HG02840 (cell line): ENCODE results near the gene LRP3.
"Not testable (repeated sequence)": the region's sequence is repeated elsewhere in the genome, so short reads cannot be mapped to it uniquely, and the experiment has no call there.

Experiments
- ATAC-seq: cut with Tn5 transposase; IDR thresholded peaks from one replicate; pipeline ENCODE4 v1.9.1; 2021; ENCODE audit warnings: mild to moderate bottlenecking, moderate library complexity, moderate number of reproducible peaks; ENCODE audit not compliant: unreplicated experiment, low FRiP score

The LRP3 gene

DNA sequence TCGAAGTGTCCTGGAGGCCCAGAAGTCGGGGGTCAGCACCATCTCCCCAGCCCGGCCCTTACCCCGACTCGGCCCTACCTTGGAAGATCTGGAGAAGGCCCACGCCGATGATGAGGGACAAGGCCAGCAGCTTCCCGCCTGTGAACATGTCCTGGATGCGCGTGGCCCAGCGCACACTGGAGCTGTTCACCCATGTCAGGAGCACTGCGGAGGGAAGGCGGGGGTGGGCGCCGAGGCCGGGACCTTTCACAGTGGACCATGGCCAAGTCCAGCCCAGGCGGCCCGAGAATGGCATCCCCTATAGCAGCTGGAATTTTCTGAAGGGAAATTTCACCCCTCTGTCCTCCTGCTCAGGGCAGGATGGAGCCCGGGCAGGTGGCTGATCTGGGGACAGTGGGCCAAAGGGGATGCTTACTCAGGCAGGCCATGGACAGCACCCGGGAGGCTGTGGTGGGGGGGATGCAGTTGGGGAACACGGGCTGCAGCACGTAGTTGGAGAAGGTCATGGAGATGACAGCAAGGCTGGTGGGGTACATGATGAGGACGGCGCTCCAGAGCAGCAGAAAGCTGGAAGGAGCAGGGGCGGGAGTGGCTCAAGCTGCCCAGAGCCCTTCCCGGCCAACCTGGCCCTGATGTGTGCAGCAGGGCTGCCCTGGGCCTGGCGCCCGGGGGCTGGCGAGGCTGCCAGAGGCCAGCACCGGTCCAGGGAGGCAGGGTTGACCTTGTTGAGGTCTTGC is 18.5 kb downstream of the LRP3 start:
- no peak for ATAC-seq

DNA sequence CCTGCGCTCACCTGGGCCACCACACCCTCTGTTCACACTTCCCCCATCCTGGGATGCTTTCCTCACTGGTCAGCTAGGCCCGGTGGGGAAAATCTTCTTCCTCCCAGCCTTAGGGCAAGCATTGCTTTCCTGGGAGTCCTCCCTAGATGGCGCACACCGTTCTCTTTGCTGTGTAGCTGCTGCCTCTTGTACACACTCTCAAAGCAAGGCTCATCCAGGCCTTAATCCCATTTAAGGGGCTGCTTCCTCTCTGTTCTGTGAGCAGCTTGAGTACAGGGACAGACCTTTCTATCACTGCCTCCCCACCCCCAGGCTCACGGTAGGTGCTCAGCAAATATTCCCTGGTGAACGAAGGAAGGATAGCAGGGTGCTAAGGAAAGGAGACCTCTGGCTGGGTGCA is 20.5 kb downstream of the LRP3 start:
- no peak for ATAC-seq

DNA sequence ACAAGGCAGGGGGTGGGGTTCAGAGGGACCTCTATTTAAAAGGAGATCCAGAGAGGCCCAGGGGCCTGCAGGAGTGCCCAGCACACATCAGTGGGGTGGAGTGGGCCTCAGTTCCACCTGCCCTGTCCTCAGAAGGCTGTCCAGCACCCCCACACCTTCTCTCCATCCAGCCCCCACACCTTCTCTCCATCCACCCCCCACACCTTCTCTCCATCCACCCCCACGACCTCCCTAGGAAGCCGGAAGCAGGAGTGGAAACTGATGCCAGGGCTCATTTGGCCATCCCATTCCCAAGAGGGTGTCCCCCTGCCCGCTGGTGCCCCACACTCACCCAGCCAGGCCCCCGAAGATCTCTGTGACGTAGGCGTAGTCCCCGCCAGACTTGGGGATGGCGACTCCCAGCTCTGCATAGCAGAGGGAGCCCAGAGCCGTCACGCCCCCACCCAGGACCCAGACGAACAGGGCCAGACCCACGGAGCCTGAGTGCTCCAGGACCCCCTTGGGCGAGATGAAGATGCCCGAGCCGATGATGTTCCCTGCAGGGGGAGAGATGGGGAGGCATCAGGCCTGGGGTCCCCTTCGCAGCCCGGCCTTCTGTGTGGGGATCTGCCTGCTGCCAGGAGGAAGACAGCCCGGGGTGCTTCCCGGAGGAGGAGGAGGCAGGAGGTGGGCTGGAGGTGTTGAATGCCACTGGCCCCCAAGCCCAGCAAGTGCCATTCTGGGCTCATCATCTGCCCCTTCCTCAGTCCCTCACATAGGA is 21.5 kb downstream of the LRP3 start:
- no peak for ATAC-seq

DNA sequence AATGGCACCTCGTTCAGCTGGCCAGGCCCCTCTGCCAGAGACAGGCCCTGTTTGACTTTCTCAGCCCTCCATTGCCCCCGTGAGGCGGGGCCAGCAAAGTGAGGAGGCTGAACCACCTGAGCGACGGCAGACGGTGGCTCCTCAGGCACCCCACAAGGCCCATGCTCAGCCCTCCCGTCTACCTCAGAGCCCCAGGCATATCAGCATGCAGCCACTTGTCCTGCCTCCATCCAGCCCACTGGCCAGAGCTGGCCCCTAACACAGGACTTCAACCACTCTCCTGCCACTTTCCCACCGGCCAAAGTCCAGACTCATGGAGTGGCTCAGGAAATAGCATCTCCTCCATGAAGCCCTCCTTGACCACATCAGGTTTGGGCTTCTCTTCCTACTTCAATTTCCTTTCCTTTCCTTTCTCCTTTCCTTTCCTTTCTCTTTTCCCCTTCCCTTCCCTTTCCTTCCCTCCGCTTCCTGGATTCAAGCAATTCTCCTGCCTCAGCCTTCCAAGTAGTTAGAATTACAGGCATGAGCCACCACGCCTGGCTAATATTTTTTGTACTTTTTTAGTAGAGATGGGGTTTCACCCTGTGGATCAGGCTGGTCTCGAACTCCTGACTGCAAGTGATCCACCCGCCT is 22.2 kb downstream of the LRP3 start:
- no peak for ATAC-seq

DNA sequence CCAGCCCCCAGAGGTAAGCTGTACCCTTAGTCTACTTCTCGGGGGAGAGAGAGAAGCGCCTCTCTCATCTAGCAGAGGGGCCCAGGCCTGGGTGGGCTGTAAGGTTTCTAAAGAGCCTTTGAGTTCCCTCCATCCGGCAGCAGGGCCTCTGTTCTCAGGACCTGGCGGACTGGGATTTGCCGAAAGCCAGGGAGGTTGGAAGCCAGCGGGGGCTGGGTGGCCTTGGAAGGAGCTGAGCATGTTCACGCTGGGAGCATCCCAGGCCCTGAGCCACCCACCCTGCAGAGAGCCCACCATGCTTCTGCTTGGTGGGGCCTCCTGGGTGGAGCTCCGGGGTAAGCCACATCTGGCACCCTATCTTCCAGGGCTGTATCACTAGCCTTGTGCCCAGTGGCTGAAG is 23.8 kb downstream of the LRP3 start:
- no peak for ATAC-seq

DNA sequence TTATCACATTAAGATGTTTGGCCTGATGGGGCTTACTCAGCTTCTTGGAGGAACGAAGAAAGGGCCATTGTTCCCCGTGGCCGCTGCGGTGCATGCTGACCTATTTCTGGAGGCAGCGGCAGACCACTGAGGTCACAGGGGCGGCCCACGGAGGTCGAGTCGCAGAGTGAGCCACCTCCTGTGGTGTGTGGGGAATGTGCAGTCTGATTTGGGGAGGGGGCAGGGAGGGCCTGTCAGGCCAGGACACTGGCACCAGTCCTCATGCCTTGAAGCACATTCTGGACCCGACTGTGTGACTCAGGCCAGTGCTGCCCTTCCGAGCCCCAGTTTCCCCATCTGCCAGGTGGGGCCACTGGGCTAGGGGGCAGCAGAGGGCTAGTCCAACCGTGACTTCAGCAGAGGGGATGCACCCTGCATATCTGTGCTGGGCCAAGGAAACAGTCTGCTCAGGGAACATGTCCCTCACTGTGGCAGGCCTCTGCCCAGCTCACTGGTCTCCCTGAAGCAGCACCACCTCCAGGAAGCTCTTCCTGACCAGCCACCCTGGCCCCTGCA is 25.2 kb downstream of the LRP3 start:
- no peak for ATAC-seq

DNA sequence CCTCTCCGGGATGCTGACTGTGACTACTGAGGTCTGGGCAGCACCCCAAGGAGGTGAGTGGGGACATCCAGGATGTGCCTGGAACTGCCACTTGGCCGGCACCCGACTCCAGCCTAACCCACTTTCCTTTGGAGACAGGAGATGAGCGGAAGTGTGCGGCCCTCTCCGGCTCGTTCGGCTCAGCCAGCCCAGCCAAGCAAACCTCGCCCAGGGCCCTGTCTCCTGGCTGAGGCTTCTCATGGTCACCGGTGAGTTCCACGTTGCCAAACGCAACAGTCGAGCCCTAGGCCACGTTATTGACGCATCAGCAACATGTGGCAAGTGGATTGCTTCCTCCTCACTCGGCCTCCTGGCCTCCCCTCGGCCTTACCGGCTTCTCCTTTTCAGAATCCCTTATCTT is 26.0 kb downstream of the LRP3 start:
- ATAC-seq, result no peak

DNA sequence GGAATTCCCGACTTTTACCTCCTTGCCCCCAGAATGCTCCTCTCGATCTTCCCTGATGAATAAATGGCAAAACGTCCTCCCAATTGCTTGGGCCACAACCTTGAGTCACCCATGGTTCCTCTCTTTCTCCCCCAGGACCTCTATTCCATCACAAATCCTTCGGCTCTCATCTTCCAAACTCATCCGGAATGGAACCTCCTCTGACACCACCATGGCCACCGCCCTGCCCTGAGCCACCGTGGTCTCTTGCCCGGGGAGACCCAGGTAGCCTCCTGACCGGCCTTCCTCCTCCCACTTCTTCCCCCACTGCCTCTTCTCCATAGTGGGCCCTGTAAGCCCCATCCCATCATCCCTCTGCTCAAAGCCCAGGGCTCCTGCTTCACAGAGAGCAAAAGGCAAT is 26.6 kb downstream of the LRP3 start:
- ATAC-seq, result no peak

DNA sequence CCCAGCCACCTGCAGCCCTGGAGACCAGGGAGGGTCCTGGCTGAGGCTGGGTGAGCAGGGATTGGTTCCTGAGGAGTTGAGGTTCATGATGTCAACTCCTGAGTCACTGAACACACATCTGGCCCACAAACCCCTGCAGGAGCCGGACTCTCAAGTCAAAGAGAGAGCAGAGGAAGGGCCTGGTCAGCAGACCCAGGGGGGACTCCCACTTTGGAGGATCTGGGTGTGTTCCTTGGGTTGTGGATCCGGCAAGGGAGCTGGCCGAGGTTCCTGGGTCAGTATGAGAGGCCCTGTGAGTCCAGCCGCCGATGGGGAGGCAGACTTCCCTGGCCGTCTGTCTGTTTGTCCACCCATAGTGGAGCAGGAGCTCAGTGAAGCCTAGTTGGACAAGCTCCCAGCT is 27.5 kb downstream of the LRP3 start:
- ATAC-seq, result no peak

DNA sequence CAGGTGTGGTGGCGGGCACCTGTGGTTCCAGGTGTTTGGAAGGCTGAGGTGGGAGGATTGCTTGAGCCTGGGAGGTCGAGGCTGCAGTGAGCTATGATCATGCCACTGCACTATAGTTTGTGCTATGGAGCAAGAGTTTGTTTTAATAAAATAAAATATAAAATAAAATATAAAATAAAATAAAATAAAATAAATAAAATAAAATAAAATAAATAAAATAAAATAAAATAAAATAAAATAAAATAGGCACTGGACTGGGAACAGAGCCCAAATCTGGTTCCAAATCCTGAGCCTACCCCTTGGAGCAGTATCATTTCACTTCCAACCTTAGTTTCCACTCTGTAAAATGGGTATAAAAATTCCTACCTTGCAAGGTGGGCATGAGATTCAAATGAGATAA is 28.1 kb downstream of the LRP3 start:
- ATAC-seq, result not testable (repeated sequence)

DNA sequence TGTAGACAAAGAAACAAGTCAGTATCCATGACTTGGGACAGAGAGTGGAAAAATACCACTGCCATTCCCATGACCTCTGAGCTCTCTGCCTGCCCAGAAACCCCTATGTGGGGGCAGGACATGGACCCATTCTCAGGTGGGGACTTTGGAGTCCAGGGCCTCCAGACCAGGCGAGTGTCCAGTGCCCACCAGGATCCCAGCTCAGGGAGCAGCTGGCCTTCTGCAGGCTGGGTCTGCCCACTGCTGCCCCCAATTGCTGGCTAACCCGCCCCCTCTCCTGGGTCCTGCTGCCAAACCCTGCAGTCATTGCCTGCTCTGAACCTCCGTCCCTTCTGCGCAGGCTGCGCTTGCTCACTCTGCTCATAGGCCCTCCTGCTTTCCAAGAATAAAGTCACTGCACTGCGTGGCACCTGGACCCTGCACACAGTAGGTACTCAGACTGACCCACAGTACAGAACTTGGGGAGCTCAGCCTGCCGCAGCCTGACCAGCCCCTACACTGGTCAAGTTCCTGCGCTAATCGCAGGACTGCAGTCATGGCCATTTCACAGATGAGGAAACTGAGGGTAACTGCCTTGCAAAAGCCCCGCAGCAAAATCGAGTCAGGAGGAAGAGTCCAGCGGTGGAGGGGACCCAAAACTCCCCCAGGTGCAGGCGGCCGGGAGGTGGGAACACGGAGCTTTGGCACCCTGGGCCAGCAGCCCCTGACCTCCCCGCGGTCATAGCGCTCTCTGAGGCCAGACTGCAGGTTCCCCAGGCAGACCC is 30.7 kb downstream of the LRP3 start:
- ATAC-seq, result no peak

DNA sequence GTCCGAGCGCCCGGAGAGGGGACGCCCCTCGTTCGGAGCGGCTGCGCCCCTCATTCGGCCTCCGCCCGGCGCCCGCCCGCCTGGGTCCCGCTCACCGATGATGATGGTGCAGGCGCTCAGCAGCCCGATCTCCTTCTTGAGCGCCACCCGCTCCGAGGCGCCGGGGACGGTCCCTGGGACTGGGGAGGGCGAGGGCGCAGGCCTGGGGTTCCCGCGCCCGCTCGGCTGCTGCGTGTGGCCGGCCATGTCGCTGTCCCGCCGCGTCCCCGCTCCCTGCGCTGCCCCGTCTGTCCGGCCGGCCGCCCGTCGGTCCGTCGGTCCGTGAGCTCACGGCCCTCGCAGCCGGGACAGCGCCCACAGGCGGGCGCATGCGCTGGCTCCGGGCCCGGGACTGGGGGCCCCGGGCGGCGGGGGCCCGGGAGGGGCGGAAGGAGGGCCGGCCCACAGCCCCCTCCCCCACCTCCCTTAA is 31.4 kb downstream of the LRP3 start, which contains the start of gene SLC7A10:
Gene SLC7A10 (minus strand): TSS at position 393 of the 469 bp plus-strand sequence. CDS start 147 bp downstream, at position 246.
- no peak for ATAC-seq

DNA sequence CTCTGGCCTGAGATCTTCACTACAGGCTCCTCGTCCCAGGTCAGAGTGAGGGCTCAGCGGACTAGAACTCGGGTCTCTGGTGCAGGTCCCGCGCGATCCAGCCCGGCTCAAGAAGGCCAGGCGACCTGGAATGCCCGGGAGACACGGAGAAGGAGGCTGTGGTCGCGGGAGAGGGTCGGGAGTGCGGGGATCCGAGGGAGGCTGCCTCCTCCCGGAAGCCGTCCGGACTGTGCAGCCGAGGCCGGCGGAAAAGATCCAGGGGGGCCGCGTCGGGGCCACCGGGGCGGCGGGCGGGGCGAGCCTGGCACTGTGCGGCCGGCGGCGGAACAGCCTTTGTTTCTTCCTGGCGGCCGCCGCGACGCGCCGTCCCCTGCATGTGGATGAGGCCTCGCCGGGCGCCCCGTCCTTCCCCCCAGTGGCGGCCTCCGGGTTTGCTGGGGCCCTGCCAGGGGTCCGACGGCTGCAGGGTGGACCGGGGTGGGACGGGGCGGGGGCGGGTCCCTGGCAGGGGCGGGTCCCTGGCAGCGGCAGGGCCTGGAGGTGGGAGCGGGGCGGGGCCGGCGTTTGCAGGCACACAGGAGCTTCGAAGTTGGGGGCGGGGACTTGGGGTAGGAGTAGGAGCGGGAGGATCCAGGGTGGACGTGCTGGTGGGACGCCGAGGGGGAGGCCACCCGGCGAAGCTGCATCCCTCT is 32.6 kb downstream of the LRP3 start:
- ATAC-seq, result no peak

DNA sequence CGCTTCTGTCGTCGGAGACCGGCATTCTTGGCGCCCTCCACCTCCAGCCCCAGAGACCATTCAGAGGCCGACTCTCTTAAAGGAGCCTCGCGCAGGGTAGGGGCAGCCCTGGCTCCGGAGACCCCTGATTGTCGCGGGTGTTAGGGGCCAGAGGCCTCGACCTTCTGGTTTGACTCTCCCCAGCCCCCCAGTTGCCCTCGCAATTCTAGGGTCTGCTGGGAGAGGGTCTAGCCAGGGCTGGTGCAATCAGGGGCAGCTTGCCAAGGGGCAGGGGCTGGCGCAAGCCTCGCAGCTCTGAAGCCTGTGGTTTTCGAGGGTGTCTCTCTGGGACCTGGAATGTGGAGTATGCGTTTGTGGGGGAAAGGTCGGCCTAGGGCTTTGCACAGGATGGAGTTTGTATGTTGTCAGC is 33.1 kb downstream of the LRP3 start:
- no peak for ATAC-seq

DNA sequence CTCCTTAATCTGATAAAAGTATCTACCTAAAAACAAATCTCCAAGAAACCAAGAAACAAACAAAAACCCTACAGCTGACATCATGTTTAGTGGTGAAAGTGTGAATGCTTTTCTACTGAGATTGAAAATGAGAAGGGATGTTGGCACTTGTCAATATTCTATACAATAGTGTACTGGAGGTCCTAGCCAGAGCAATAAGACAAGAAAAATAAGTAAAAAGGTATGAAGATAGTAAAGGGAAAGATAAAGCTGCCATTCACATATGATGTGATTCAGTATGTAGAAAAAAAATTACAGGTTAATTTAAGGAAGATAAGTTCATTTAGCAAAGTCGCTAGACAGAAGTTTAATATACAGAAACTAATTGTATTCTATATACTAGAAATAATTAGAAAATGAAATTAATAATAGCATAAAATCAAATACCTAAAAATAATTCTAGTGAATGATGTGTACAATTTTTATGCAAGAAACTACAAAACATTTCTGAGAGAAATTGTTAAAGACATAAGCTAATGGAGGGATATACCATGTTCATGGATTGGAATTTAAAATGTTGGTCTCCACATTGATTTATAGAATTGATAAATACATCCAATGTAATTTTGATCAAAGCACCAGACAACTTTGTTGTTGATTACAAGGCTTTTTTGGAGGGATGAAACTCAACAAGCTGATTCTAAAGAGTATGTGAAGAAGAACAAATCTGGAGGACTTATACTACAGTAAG is 33.9 kb downstream of the LRP3 start:
- no peak for ATAC-seq

DNA sequence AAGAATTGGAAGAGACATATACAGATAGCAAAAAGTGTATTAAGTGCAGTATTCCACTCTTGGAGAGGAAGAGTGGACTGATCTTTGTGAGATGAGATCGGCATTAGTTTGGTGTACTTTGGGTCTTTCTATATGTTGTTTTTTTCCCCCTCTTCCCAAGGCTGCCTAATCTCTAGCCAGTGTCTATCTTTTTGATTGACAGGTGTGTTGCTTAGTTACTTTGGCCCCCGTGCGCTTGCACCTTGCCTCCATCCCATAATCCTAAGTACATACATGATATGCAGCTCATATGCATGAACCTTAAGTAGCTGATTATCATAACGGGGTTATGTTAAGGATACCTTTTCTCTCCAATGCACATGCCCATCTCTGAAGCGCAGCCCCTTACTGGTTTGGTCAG is 35.8 kb downstream of the LRP3 start:
- no peak for ATAC-seq

DNA sequence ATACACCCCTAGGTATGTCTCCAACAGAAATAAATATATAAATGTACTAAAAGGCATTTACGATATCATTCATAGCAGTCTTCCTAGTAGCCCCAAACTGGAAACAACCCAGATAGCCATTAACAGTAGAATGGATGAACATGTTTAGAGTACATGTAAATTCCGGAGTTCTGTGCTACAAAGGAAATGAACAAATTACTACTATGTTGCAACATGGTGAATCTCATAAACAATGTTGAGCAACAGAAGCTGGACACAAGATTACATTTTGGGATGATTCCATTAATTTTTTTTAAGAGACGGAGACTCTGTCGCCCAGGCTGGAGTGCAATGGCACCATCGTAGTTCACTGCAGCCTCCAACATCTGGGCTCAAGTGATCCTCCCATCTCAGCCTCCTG is 37.4 kb downstream of the LRP3 start:
- ATAC-seq, result no peak

DNA sequence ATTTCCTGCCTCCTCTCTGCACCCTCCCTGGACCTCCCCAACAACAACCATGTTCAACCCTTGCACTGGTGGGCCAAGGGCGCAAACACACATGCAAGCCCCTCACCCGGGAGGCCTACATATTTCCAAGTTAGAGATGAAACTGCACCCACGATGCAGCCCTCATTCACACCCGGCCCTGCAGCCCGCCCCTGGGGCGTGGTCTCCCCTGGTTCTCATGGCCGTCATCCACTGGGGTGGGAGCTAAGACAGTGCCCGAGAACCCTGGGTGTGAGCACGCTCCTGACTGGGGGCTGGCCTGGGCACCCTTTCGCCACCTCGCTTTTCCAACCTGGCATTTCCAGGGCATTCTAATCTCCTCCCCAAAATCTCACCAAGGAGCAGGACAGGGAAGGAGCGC is 38.5 kb downstream of the LRP3 start:
- no peak for ATAC-seq
